WTC11 (cell line): ENCODE measurements around the gene MYL5.

ENCODE experiments used
- ESRRA ChIP-seq: sonication (generic); formaldehyde crosslinking; IDR thresholded peaks from 2 replicates; pipeline ENCODE4 v1.8.1; 2022; ENCODE audit warnings: mild to moderate bottlenecking, missing genetic modification reagents, borderline replicate concordance
- ETV6 ChIP-seq: sonication (generic); formaldehyde crosslinking; IDR thresholded peaks from 2 replicates; pipeline ENCODE4 v1.8.1; 2022; ENCODE audit warnings: mild to moderate bottlenecking, missing genetic modification reagents
- FOXJ3 ChIP-seq: sonication (generic); formaldehyde crosslinking; IDR thresholded peaks from 2 replicates; pipeline ENCODE4 v1.9.0; 2021; ENCODE audit warnings: missing genetic modification reagents, mild to moderate bottlenecking, borderline replicate concordance
- JUN ChIP-seq: sonication (generic); formaldehyde crosslinking; IDR thresholded peaks from 2 replicates; pipeline ENCODE4 v1.8.0; 2023; ENCODE audit warnings: mild to moderate bottlenecking, missing genetic modification reagents
- NFE2L1 ChIP-seq: sonication (generic); formaldehyde crosslinking; IDR thresholded peaks from 2 replicates; pipeline ENCODE4 v1.8.1; 2023; ENCODE audit warnings: missing genetic modification reagents
- SMAD3 ChIP-seq: sonication (generic); formaldehyde crosslinking; IDR thresholded peaks from 2 replicates; pipeline ENCODE4 v1.8.0; 2022; ENCODE audit warnings: missing genetic modification reagents, mild to moderate bottlenecking, borderline replicate concordance
- ZNF138 ChIP-seq: sonication (generic); formaldehyde crosslinking; conservative IDR thresholded peaks from 2 replicates; pipeline ENCODE4 v1.8.1; 2022; ENCODE audit warnings: mild to moderate bottlenecking, moderate library complexity, missing genetic modification reagents
- TF ChIP-seq, protein P1 (sequence below): sonication (generic); formaldehyde crosslinking; IDR thresholded peaks from 2 replicates; pipeline ENCODE4 v1.8.0; 2023; ENCODE audit warnings: missing genetic modification reagents, mild to moderate bottlenecking, borderline replicate concordance
- TF ChIP-seq, protein P2 (sequence below): fragments of 200-600 bp; IDR thresholded peaks from 2 replicates; pipeline ENCODE4 v1.8.0; 2022; ENCODE audit warnings: antibody characterized with exemption
- TF ChIP-seq, protein P3 (sequence below): sonication (generic); formaldehyde crosslinking; IDR thresholded peaks from 2 replicates; pipeline ENCODE4 v1.8.1; 2022; ENCODE audit warnings: mild to moderate bottlenecking, missing genetic modification reagents, moderate library complexity, borderline replicate concordance
- TF ChIP-seq, protein P4 (sequence below): sonication (generic); formaldehyde crosslinking; IDR thresholded peaks from 2 replicates; pipeline ENCODE4 v1.8.0; 2022; ENCODE audit warnings: missing genetic modification reagents
- TF ChIP-seq, protein P5 (sequence below): fragments of 250-450 bp; sonication (Bioruptor Pico); IDR thresholded peaks from 2 replicates; pipeline ENCODE4 v1.9.0; 2021; ENCODE audit warnings: mild to moderate bottlenecking

DNA sequence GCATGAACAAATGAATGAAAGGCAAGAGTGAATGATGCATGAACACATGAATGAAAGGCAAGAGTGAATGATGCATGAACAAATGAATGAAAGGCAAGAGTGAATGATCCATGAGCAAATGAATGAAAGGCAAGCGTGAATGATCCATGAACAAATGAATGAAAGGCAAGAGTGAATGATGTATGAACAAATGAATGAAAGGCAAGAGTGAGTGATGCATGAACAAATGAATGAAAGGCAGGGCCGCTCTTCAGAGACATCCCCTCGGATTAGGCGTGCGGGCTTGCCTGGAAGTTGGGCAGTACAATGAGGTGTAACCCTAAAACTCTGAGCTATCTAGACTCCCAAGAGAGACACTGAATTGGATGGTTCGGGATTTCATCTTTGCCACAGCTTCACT, 35.0 kb downstream of the MYL5 start:
- TF ChIP-seq, protein P1, sequence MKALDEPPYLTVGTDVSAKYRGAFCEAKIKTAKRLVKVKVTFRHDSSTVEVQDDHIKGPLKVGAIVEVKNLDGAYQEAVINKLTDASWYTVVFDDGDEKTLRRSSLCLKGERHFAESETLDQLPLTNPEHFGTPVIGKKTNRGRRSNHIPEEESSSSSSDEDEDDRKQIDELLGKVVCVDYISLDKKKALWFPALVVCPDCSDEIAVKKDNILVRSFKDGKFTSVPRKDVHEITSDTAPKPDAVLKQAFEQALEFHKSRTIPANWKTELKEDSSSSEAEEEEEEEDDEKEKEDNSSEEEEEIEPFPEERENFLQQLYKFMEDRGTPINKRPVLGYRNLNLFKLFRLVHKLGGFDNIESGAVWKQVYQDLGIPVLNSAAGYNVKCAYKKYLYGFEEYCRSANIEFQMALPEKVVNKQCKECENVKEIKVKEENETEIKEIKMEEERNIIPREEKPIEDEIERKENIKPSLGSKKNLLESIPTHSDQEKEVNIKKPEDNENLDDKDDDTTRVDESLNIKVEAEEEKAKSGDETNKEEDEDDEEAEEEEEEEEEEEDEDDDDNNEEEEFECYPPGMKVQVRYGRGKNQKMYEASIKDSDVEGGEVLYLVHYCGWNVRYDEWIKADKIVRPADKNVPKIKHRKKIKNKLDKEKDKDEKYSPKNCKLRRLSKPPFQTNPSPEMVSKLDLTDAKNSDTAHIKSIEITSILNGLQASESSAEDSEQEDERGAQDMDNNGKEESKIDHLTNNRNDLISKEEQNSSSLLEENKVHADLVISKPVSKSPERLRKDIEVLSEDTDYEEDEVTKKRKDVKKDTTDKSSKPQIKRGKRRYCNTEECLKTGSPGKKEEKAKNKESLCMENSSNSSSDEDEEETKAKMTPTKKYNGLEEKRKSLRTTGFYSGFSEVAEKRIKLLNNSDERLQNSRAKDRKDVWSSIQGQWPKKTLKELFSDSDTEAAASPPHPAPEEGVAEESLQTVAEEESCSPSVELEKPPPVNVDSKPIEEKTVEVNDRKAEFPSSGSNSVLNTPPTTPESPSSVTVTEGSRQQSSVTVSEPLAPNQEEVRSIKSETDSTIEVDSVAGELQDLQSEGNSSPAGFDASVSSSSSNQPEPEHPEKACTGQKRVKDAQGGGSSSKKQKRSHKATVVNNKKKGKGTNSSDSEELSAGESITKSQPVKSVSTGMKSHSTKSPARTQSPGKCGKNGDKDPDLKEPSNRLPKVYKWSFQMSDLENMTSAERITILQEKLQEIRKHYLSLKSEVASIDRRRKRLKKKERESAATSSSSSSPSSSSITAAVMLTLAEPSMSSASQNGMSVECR (CRISPR knock-in tag) = no peak
- TF ChIP-seq ETV6 (CRISPR knock-in tag) (no peak), FOXJ3 (CRISPR knock-in tag) (no peak), JUN (no peak), SMAD3 (CRISPR knock-in tag) (no peak), NFE2L1 (no peak), ESRRA (CRISPR knock-in tag) (no peak), ZNF138 (CRISPR knock-in tag) (no peak)
- TF ChIP-seq, protein P2, sequence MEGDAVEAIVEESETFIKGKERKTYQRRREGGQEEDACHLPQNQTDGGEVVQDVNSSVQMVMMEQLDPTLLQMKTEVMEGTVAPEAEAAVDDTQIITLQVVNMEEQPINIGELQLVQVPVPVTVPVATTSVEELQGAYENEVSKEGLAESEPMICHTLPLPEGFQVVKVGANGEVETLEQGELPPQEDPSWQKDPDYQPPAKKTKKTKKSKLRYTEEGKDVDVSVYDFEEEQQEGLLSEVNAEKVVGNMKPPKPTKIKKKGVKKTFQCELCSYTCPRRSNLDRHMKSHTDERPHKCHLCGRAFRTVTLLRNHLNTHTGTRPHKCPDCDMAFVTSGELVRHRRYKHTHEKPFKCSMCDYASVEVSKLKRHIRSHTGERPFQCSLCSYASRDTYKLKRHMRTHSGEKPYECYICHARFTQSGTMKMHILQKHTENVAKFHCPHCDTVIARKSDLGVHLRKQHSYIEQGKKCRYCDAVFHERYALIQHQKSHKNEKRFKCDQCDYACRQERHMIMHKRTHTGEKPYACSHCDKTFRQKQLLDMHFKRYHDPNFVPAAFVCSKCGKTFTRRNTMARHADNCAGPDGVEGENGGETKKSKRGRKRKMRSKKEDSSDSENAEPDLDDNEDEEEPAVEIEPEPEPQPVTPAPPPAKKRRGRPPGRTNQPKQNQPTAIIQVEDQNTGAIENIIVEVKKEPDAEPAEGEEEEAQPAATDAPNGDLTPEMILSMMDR = no peak
- TF ChIP-seq, protein P3, sequence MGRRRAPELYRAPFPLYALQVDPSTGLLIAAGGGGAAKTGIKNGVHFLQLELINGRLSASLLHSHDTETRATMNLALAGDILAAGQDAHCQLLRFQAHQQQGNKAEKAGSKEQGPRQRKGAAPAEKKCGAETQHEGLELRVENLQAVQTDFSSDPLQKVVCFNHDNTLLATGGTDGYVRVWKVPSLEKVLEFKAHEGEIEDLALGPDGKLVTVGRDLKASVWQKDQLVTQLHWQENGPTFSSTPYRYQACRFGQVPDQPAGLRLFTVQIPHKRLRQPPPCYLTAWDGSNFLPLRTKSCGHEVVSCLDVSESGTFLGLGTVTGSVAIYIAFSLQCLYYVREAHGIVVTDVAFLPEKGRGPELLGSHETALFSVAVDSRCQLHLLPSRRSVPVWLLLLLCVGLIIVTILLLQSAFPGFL (CRISPR knock-in tag) = no peak
- TF ChIP-seq, protein P4, sequence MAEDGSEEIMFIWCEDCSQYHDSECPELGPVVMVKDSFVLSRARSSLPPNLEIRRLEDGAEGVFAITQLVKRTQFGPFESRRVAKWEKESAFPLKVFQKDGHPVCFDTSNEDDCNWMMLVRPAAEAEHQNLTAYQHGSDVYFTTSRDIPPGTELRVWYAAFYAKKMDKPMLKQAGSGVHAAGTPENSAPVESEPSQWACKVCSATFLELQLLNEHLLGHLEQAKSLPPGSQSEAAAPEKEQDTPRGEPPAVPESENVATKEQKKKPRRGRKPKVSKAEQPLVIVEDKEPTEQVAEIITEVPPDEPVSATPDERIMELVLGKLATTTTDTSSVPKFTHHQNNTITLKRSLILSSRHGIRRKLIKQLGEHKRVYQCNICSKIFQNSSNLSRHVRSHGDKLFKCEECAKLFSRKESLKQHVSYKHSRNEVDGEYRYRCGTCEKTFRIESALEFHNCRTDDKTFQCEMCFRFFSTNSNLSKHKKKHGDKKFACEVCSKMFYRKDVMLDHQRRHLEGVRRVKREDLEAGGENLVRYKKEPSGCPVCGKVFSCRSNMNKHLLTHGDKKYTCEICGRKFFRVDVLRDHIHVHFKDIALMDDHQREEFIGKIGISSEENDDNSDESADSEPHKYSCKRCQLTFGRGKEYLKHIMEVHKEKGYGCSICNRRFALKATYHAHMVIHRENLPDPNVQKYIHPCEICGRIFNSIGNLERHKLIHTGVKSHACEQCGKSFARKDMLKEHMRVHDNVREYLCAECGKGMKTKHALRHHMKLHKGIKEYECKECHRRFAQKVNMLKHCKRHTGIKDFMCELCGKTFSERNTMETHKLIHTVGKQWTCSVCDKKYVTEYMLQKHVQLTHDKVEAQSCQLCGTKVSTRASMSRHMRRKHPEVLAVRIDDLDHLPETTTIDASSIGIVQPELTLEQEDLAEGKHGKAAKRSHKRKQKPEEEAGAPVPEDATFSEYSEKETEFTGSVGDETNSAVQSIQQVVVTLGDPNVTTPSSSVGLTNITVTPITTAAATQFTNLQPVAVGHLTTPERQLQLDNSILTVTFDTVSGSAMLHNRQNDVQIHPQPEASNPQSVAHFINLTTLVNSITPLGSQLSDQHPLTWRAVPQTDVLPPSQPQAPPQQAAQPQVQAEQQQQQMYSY = no peak
- TF ChIP-seq, protein P5, sequence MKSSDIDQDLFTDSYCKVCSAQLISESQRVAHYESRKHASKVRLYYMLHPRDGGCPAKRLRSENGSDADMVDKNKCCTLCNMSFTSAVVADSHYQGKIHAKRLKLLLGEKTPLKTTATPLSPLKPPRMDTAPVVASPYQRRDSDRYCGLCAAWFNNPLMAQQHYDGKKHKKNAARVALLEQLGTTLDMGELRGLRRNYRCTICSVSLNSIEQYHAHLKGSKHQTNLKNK (CRISPR knock-in tag) = no peak
